DMS79 treated with DMSO at 0.1 percent for 48 hours (cell line): Measurements from ENCODE around the gene PF4V1.
"Not testable (repeated sequence)": the region's sequence is repeated elsewhere in the genome, so short reads cannot be mapped to it uniquely, and the experiment has no call there.

Experiments
- DNase-seq: peaks from one replicate; lab custom pipeline; 2025; lab: John Stamatoyannopoulos, UW

PF4V1 gene

GRCh38 chr4:73870768-73871167 lies 17.7 kb downstream of the PF4V1 start:
- DNase-seq: no peak

GRCh38 chr4:73871511-73872310 lies 18.6 kb downstream of the PF4V1 start:
- no peak for DNase-seq

- DNase-seq: no peak
Measured at GRCh38 chr4:73872316-73873108, 19.4 kb downstream of the PF4V1 start.

- DNase-seq: no peak
Measured at GRCh38 chr4:73874386-73874785, 21.3 kb downstream of the PF4V1 start.

- DNase-seq: no peak
Measured at GRCh38 chr4:73875401-73875800, 22.3 kb downstream of the PF4V1 start.

GRCh38 chr4:73883306-73883705 lies 30.2 kb downstream of the PF4V1 start:
- DNase-seq: no peak

- no peak for DNase-seq
Measured at GRCh38 chr4:73885574-73886267, 32.6 kb downstream of the PF4V1 start.

GRCh38 chr4:73891326-73891725 lies 38.2 kb downstream of the PF4V1 start:
- no peak for DNase-seq

- DNase-seq: no peak
Measured at GRCh38 chr4:73891739-73892405, 38.8 kb downstream of the PF4V1 start.

GRCh38 chr4:73892966-73893365 lies 39.9 kb downstream of the PF4V1 start:
- no peak for DNase-seq

GRCh38 chr4:73894001-73894400 lies 40.9 kb downstream of the PF4V1 start:
- DNase-seq: no peak

GRCh38 chr4:73895201-73896175 lies 42.4 kb downstream of the PF4V1 start:
- no peak for DNase-seq

- no peak for DNase-seq
Measured at GRCh38 chr4:73896416-73896815, 43.3 kb downstream of the PF4V1 start.

GRCh38 chr4:73897380-73898136 lies 44.5 kb downstream of the PF4V1 start:
- DNase-seq: no peak

GRCh38 chr4:73899338-73899737 lies 46.2 kb downstream of the PF4V1 start:
- DNase-seq: not testable (repeated sequence)

- no peak for DNase-seq
Measured at GRCh38 chr4:73901031-73901430, 47.9 kb downstream of the PF4V1 start.

- no peak for DNase-seq
Measured at GRCh38 chr4:73902038-73902637, 49.0 kb downstream of the PF4V1 start.

- DNase-seq: no peak
Measured at GRCh38 chr4:73902817-73903547, 49.9 kb downstream of the PF4V1 start.
